ENCODE results near the gene RIOK3. TPM values are rescaled to one million over a fixed set of nuclear protein-coding genes. Genes with fewer than 3 reads are reported as not detected.

The RIOK3 gene
- polyA plus RNA-seq, 1 experiment = 30.9 TPM

- ChIA-PET POLR2A (no interaction called here), CTCF (no interaction called here)
- DNase-seq (ENCODE audit: low read depth) = no peak
- H3K27me3 ChIP-seq (ENCODE audit: control insufficient read depth, insufficient read depth, low read length) = no peaks in the 10 kb centered on the region
- H3K4me3 ChIP-seq (ENCODE audit: low read depth, low read length) = no peak overlapping the region
- TF ChIP-seq, protein P1, sequence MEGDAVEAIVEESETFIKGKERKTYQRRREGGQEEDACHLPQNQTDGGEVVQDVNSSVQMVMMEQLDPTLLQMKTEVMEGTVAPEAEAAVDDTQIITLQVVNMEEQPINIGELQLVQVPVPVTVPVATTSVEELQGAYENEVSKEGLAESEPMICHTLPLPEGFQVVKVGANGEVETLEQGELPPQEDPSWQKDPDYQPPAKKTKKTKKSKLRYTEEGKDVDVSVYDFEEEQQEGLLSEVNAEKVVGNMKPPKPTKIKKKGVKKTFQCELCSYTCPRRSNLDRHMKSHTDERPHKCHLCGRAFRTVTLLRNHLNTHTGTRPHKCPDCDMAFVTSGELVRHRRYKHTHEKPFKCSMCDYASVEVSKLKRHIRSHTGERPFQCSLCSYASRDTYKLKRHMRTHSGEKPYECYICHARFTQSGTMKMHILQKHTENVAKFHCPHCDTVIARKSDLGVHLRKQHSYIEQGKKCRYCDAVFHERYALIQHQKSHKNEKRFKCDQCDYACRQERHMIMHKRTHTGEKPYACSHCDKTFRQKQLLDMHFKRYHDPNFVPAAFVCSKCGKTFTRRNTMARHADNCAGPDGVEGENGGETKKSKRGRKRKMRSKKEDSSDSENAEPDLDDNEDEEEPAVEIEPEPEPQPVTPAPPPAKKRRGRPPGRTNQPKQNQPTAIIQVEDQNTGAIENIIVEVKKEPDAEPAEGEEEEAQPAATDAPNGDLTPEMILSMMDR (IDR thresholded peaks at IDR 0.05; ENCODE audit: insufficient read depth, low read depth, low read length) = no peak
- H3K36me3 ChIP-seq (ENCODE audit: control insufficient read depth, insufficient read depth, low read length) = no peaks in the 10 kb centered on the region
Measured at GRCh38 chr18:23494992-23495391, 41.9 kb downstream of the RIOK3 start.

DNA sequence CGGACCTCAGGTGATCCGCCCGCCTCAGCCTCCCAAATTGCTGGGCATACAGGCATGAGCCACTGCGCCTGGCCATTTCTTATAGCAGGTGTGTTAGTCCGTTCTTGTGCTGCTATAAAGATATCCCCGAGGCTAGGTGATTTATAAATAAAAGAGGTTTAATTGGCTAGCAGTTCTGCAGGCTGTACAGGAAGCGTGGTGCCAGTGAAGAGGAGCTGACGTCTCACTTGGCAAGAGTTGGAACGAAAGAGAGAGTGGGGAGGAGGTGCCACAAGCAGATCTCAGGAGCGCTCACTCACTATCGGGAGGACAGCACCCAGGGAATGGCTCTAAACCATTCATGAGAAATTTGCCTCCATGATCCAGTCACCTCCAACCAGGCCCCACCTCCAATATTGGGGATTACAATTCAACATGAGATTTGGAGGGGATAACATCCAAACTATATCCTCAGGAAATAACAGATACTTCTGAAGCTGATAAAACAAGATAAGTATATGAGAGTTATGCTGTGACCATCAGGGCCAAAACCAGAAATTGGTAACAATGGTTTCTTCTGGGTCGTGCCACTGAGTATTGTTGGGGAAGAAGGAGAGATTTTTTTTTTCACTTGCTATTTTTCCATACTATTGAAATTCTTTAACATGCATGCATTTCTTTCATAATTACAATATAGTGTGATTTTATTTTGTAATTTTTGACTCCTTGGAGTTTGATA lies 42.8 kb downstream of the RIOK3 start:
- Histone ChIP-seq H3K36me3 (ENCODE audit: control insufficient read depth, insufficient read depth, low read length) (no peaks in the 10 kb centered on the region), H3K4me3 (ENCODE audit: low read depth, low read length) (no peak overlapping the region), H3K27me3 (ENCODE audit: control insufficient read depth, insufficient read depth, low read length) (no peaks in the 10 kb centered on the region)
- ChIA-PET CTCF (interaction anchor here (0.6 kb wide), 2 partner anchors 92 to 286 kb away, joined by 3 read pairs; no protein-coding TSS in a partner anchor), POLR2A (no interaction called here)
- no peak for DNase-seq (ENCODE audit: low read depth)
- TF ChIP-seq, protein P1 (IDR thresholded peaks at IDR 0.05; ENCODE audit: insufficient read depth, low read depth, low read length) = no peak

DNA sequence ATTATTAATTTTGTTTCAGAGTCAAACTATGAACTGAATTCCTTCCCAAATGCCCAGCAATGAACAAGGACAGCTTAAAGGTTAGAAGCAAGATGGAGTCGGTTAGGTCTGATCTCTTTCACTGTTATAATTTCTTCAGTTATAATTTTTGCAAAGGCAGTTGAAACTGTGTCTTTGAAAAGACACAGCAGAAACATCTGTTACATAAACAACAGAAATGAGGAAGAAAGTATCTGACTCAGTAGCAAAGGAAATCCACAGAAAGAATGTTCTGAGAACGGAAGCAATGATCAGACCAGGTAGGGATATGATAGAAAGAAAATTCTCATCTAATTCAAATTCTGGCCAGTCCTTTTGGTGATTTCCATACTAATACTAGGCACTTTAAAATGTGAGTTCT lies 45.0 kb downstream of the RIOK3 start:
- no peak for DNase-seq (ENCODE audit: low read depth)
- H3K4me3 ChIP-seq (ENCODE audit: low read depth, low read length) = no peak overlapping the region
- CTCF ChIA-PET = interaction anchor here (0.6 to 4.0 kb wide), 25 partner anchors 9 to 991 kb away, joined by 3 to 45 read pairs (median 4); no protein-coding TSS in a partner anchor
- TF ChIP-seq, protein P1 (IDR thresholded peaks at IDR 0.05; ENCODE audit: insufficient read depth, low read depth, low read length) = no peak
- no peaks in the 10 kb centered on the region for H3K36me3 ChIP-seq (ENCODE audit: control insufficient read depth, insufficient read depth, low read length)
- H3K27me3 ChIP-seq (ENCODE audit: control insufficient read depth, insufficient read depth, low read length) = no peaks in the 10 kb centered on the region
- POLR2A ChIA-PET = no interaction called here

DNA sequence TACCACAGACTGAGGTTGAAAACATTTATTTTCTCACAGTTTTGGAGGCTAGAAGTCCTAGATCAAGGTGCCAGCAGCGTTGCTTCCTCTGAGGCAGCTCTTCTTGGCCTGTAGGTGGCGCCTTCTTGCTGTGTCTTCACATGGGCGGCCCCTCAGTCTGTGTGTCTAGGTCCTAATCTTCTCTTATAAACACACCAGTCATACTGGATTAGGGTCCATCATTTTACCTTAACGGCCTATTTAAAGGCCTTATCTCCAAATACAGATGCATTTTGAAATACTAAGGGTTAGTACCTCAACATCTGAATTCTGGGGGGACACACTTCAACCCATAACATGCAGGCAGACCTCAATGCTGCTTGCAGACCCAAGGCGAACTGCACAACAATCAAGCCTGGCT lies 45.8 kb downstream of the RIOK3 start:
- TF ChIP-seq, protein P1 (IDR thresholded peaks at IDR 0.05; ENCODE audit: insufficient read depth, low read depth, low read length) = peak; percentile 97
- ChIA-PET POLR2A (no interaction called here), CTCF (interaction anchor here (0.6 to 4.0 kb wide), 22 partner anchors 9 to 990 kb away, joined by 3 to 45 read pairs (median 4); no protein-coding TSS in a partner anchor)
- Histone ChIP-seq H3K4me3 (ENCODE audit: low read depth, low read length) (no peak overlapping the region), H3K27me3 (ENCODE audit: control insufficient read depth, insufficient read depth, low read length) (no peaks in the 10 kb centered on the region), H3K36me3 (ENCODE audit: control insufficient read depth, insufficient read depth, low read length) (no peaks in the 10 kb centered on the region)
- DNase-seq (ENCODE audit: low read depth) = no peak

DNA sequence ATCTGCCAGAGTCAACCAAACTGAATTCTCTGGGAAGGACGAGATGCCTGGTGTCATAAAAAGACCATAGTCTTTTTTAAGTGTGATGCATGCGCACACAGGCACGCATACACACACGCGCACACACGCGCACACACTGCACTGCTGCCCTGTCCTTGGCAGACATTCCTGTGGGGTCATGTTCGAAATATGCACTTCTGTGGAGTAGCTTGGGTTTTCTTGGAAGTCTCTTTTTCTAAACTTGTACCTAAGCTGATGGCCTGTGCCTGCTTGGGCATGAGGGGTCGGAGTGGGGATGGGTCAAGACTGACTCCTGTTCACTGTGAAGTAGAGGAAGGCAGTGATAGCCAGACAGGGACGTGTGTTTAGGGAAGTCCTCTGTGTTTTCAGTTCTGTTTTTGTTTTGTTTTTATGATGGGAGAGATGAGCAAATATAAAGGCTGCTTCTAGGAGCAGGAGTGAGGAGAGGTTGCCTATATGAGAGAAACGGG lies 46.2 kb downstream of the RIOK3 start:
- no peaks in the 10 kb centered on the region for H3K36me3 ChIP-seq (ENCODE audit: control insufficient read depth, insufficient read depth, low read length)
- no peaks in the 10 kb centered on the region for H3K27me3 ChIP-seq (ENCODE audit: control insufficient read depth, insufficient read depth, low read length)
- CTCF ChIA-PET = interaction anchor here (0.6 to 4.0 kb wide), 12 partner anchors 10 to 579 kb away, joined by 3 to 45 read pairs (median 4); no protein-coding TSS in a partner anchor
- TF ChIP-seq, protein P1 (IDR thresholded peaks at IDR 0.05; ENCODE audit: insufficient read depth, low read depth, low read length) = no peak
- POLR2A ChIA-PET = no interaction called here
- no peak overlapping the region for H3K4me3 ChIP-seq (ENCODE audit: low read depth, low read length)
- DNase-seq (ENCODE audit: low read depth) = no peak

All from BJ (cell line).